SH-SY5Y (cell line): ENCODE results near the gene MPV17L2.

Source experiments
- GATA2 ChIP-seq: IDR thresholded peaks from 2 replicates; pipeline ENCODE4 v1.6.1; 2011; ENCODE audit warnings: mild to moderate bottlenecking, low read depth, low read length
- GATA3 ChIP-seq: IDR thresholded peaks from 2 replicates; pipeline ENCODE4 v1.6.1; 2011; ENCODE audit warnings: low read depth, mild to moderate bottlenecking, low read length, moderate library complexity

- TF ChIP-seq GATA2 (no peak), GATA3 (no peak)
Observed at GRCh38 chr19:18193388-18194180, 566 bp downstream of the MPV17L2 start.
